ENCODE data around the gene SPANXA2. TPM values are rescaled to one million over a fixed set of nuclear protein-coding genes. Genes with fewer than 3 reads are reported as not detected.

Gene SPANXA2
- total RNA-seq, 1 donor from 2014 or later: not detected

DNA sequence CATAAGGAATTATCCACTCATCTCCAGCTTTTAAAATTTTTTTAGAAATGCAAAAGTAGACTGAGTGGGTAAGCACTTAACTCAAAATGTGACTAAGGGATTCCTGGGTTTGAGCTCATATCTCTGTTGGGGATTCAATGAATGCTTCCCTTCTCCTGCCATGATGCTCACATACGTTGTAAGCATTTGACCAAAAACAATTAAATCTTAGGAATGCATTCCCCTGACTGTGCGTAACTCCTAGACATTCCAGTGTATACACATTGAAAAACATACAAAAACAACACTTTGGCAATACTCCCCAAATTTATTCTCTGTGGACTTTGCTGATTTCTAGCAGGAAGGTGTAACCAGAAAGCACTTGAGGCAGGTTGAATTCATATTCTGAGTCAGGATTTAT, 29.8 kb downstream of the SPANXA2 start:
- Histone ChIP-seq H3K9me3 (ENCODE audit: insufficient read depth, low read depth, low read length) (no peaks in the 10 kb centered on the region), H3K4me2 (ENCODE audit: low read length) (no peak overlapping the region), H3K36me3 (ENCODE audit: insufficient read depth, low read length) (no peaks in the 10 kb centered on the region), H3K79me2 (ENCODE audit: insufficient read depth, low read length) (no peaks in the 10 kb centered on the region), H3K4me3 (ENCODE audit: insufficient read depth, low read depth, low read length) (no peak overlapping the region), H2AFZ (ENCODE audit: low read depth, low read length) (no peak overlapping the region), H4K20me1 (ENCODE audit: insufficient read depth, low read length) (no peaks in the 10 kb centered on the region), H3K27me3 (ENCODE audit: insufficient read depth, low read length) (no peaks in the 10 kb centered on the region), H3K4me1 (ENCODE audit: insufficient read depth, low read length) (no peaks in the 10 kb centered on the region), H3K27ac (ENCODE audit: low read depth, low read length) (no peak overlapping the region), H3K9ac (ENCODE audit: low read length) (no peak overlapping the region)
- Mint-ChIP-seq H3K27ac (ENCODE audit: unreplicated experiment) (no peak overlapping the region), H3K4me3 (ENCODE audit: unreplicated experiment) (no peak overlapping the region), H3K4me1 (ENCODE audit: low read depth, unreplicated experiment) (no peaks in the 10 kb centered on the region), H3K27me3 (ENCODE audit: low read depth, unreplicated experiment) (no peaks in the 10 kb centered on the region), H3K36me3 (ENCODE audit: low read depth, unreplicated experiment) (no peaks in the 10 kb centered on the region), H3K9me3 (ENCODE audit: unreplicated experiment) (no peaks in the 10 kb centered on the region)
- FAIRE-seq (no peak), DNase-seq (ENCODE audit: low read depth) (peak; percentile 10)
- TF ChIP-seq, protein P1, sequence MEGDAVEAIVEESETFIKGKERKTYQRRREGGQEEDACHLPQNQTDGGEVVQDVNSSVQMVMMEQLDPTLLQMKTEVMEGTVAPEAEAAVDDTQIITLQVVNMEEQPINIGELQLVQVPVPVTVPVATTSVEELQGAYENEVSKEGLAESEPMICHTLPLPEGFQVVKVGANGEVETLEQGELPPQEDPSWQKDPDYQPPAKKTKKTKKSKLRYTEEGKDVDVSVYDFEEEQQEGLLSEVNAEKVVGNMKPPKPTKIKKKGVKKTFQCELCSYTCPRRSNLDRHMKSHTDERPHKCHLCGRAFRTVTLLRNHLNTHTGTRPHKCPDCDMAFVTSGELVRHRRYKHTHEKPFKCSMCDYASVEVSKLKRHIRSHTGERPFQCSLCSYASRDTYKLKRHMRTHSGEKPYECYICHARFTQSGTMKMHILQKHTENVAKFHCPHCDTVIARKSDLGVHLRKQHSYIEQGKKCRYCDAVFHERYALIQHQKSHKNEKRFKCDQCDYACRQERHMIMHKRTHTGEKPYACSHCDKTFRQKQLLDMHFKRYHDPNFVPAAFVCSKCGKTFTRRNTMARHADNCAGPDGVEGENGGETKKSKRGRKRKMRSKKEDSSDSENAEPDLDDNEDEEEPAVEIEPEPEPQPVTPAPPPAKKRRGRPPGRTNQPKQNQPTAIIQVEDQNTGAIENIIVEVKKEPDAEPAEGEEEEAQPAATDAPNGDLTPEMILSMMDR (IDR thresholded peaks at IDR 0.05; ENCODE audit: insufficient read depth, low read depth, low read length): no peak
- TF ChIP-seq EZH2 (IDR thresholded peaks at IDR 0.05; ENCODE audit: insufficient read depth, low read length): no peak

GRCh38 chrX:141632124-141632523, 42.6 kb downstream of the SPANXA2 start:
- Histone ChIP-seq H3K4me1 (ENCODE audit: insufficient read depth, low read length) (no peaks in the 10 kb centered on the region), H2AFZ (ENCODE audit: low read depth, low read length) (no peak overlapping the region), H3K9ac (ENCODE audit: low read length) (no peak overlapping the region), H3K79me2 (ENCODE audit: insufficient read depth, low read length) (no peaks in the 10 kb centered on the region), H3K27me3 (ENCODE audit: insufficient read depth, low read length) (no peaks in the 10 kb centered on the region), H3K4me2 (ENCODE audit: low read length) (no peak overlapping the region), H3K36me3 (ENCODE audit: insufficient read depth, low read length) (no peaks in the 10 kb centered on the region), H3K4me3 (ENCODE audit: insufficient read depth, low read depth, low read length) (no peak overlapping the region), H3K9me3 (ENCODE audit: insufficient read depth, low read depth, low read length) (no peaks in the 10 kb centered on the region), H4K20me1 (ENCODE audit: insufficient read depth, low read length) (no peaks in the 10 kb centered on the region), H3K27ac (ENCODE audit: low read depth, low read length) (no peak overlapping the region)
- H3K4me1 Mint-ChIP-seq (ENCODE audit: low read depth, unreplicated experiment): no peaks in the 10 kb centered on the region
- FAIRE-seq (no peak), DNase-seq (ENCODE audit: low read depth) (peak; percentile 25)
- TF ChIP-seq EZH2 (IDR thresholded peaks at IDR 0.05; ENCODE audit: insufficient read depth, low read length): no peak
- TF ChIP-seq, protein P1 (IDR thresholded peaks at IDR 0.05; ENCODE audit: insufficient read depth, low read depth, low read length): no peak
- no peak overlapping the region for H3K27ac Mint-ChIP-seq (ENCODE audit: unreplicated experiment)
- H3K36me3 Mint-ChIP-seq (ENCODE audit: low read depth, unreplicated experiment): no peaks in the 10 kb centered on the region
- H3K27me3 Mint-ChIP-seq (ENCODE audit: low read depth, unreplicated experiment): no peaks in the 10 kb centered on the region
- H3K4me3 Mint-ChIP-seq (ENCODE audit: unreplicated experiment): no peak overlapping the region
- H3K9me3 Mint-ChIP-seq (ENCODE audit: unreplicated experiment): no peaks in the 10 kb centered on the region

DNA sequence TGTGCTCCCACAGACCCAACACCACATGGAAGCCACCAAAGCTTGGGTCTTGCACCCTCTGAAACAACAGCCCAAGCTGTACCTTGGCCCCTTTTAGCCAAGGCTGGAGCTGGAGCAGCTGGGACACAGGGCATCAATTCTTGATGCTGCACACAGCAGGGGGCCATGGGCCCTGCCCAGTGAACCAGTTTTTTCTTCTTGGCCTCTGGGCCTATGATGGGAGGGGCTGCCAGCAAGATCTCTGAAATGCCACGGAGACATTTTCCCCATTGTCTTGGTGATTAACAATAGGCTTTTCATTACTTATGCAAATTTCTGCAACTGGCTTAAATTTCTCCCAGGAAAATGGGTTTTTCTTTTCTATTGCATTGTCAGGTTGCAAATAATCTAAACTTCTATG, 49.0 kb downstream of the SPANXA2 start:
- DNase-seq (ENCODE audit: low read depth) (no peak), FAIRE-seq (no peak)
- no peak overlapping the region for H3K4me2 ChIP-seq (ENCODE audit: low read length)
- no peaks in the 10 kb centered on the region for H3K27me3 ChIP-seq (ENCODE audit: insufficient read depth, low read length)
- Mint-ChIP-seq H3K27me3 (ENCODE audit: low read depth, unreplicated experiment) (no peaks in the 10 kb centered on the region), H3K9me3 (ENCODE audit: unreplicated experiment) (no peaks in the 10 kb centered on the region), H3K4me1 (ENCODE audit: low read depth, unreplicated experiment) (no peaks in the 10 kb centered on the region), H3K36me3 (ENCODE audit: low read depth, unreplicated experiment) (no peaks in the 10 kb centered on the region), H3K27ac (ENCODE audit: unreplicated experiment) (no peak overlapping the region), H3K4me3 (ENCODE audit: unreplicated experiment) (no peak overlapping the region)
- no peaks in the 10 kb centered on the region for H3K4me1 ChIP-seq (ENCODE audit: insufficient read depth, low read length)
- no peaks in the 10 kb centered on the region for H3K9me3 ChIP-seq (ENCODE audit: insufficient read depth, low read depth, low read length)
- H4K20me1 ChIP-seq (ENCODE audit: insufficient read depth, low read length): no peaks in the 10 kb centered on the region
- no peak overlapping the region for H3K9ac ChIP-seq (ENCODE audit: low read length)
- no peak overlapping the region for H3K27ac ChIP-seq (ENCODE audit: low read depth, low read length)
- no peaks in the 10 kb centered on the region for H3K79me2 ChIP-seq (ENCODE audit: insufficient read depth, low read length)
- H3K36me3 ChIP-seq (ENCODE audit: insufficient read depth, low read length): no peaks in the 10 kb centered on the region
- H2AFZ ChIP-seq (ENCODE audit: low read depth, low read length): no peak overlapping the region
- TF ChIP-seq, protein P1 (IDR thresholded peaks at IDR 0.05; ENCODE audit: insufficient read depth, low read depth, low read length): no peak
- TF ChIP-seq EZH2 (IDR thresholded peaks at IDR 0.05; ENCODE audit: insufficient read depth, low read length): no peak
- H3K4me3 ChIP-seq (ENCODE audit: insufficient read depth, low read depth, low read length): no peak overlapping the region

Other genes with a start within 250 kb of the SPANXA2 start
- not detected in 2 replicates for gene SPANXA1, start 5.0 kb upstream of the SPANXA2 start, total RNA-seq
- gene SPANXD, start 109.0 kb downstream of the SPANXA2 start, total RNA-seq: not detected in 2 replicates
- not detected in 2 replicates for gene MAGEC3, start 248.6 kb downstream of the SPANXA2 start, total RNA-seq